Measurements from ENCODE around the gene GRIK2.
"Not testable (repeated sequence)": the region's sequence is repeated elsewhere in the genome, so short reads cannot be mapped to it uniquely, and the experiment has no call there.

The GRIK2 gene

GRCh38 chr6:101626269-101626668 is 232.8 kb downstream of the GRIK2 start:
- no peak overlapping the region for H3K4me3 ChIP-seq (ENCODE audit: low read depth, low read length)
- TF ChIP-seq, protein P1, sequence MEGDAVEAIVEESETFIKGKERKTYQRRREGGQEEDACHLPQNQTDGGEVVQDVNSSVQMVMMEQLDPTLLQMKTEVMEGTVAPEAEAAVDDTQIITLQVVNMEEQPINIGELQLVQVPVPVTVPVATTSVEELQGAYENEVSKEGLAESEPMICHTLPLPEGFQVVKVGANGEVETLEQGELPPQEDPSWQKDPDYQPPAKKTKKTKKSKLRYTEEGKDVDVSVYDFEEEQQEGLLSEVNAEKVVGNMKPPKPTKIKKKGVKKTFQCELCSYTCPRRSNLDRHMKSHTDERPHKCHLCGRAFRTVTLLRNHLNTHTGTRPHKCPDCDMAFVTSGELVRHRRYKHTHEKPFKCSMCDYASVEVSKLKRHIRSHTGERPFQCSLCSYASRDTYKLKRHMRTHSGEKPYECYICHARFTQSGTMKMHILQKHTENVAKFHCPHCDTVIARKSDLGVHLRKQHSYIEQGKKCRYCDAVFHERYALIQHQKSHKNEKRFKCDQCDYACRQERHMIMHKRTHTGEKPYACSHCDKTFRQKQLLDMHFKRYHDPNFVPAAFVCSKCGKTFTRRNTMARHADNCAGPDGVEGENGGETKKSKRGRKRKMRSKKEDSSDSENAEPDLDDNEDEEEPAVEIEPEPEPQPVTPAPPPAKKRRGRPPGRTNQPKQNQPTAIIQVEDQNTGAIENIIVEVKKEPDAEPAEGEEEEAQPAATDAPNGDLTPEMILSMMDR (IDR thresholded peaks at IDR 0.05; ENCODE audit: low read depth, low read length, missing control alignments), result no peak
- DNase-seq (ENCODE audit: low read depth), result no peak

GRCh38 chr6:101630941-101631340 is 237.4 kb downstream of the GRIK2 start:
- no peak overlapping the region for H3K4me3 ChIP-seq (ENCODE audit: low read depth, low read length)
- DNase-seq (ENCODE audit: low read depth), result no peak
- TF ChIP-seq, protein P1 (IDR thresholded peaks at IDR 0.05; ENCODE audit: low read depth, low read length, missing control alignments), result no peak

GRCh38 chr6:101633081-101633480 is 239.6 kb downstream of the GRIK2 start:
- TF ChIP-seq, protein P1 (IDR thresholded peaks at IDR 0.05; ENCODE audit: low read depth, low read length, missing control alignments), result no peak

DNA sequence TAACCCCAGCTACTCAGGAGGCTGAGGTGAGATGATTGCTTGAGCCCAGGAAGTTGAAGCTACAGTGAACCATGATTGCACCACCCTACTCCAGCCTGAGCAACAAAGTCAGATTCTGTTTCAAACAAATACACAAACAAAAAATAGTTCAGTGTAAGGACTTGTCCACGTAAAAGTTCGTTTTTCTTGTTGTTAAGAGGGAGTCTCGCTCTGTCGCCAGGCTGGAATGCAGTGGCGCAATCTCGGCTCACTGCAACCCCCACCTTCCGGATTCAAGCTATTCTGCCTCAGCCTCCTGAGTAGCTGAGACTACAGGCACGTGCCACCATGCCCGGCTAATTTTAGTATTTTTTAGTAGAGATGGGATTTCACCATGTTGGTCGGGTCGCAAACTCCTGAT is 245.4 kb downstream of the GRIK2 start:
- not testable (repeated sequence) for DNase-seq (ENCODE audit: low read depth); H3K4me3 ChIP-seq (ENCODE audit: low read depth, low read length)

More at GRCh38 chr6:101633081-101633480, 239.6 kb downstream of the GRIK2 start:
- DNase-seq (ENCODE audit: low read depth), result no peak
- no peak overlapping the region for H3K4me3 ChIP-seq (ENCODE audit: low read depth, low read length)

DNA sequence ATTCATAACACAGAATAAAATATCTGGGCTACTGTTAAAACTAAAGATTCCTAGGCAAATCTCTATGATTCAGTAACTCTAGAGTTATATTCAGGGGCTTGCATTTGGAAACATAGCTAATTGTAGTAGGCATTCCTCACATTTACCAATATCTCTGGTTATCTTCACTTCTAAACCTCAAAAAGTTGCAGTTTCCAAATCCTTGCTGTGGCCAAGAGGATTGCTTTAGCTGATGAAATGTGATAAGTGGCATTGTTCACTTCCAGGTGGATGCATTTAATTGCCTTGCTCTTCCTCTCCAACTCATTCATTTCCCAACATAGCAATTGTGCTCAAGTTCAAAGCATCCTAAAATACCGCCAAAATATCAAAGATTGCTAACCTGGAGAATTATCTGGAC is 246.6 kb downstream of the GRIK2 start:
- DNase-seq (ENCODE audit: low read depth), result no peak
- H3K4me3 ChIP-seq (ENCODE audit: low read depth, low read length), result no peak overlapping the region

DNA sequence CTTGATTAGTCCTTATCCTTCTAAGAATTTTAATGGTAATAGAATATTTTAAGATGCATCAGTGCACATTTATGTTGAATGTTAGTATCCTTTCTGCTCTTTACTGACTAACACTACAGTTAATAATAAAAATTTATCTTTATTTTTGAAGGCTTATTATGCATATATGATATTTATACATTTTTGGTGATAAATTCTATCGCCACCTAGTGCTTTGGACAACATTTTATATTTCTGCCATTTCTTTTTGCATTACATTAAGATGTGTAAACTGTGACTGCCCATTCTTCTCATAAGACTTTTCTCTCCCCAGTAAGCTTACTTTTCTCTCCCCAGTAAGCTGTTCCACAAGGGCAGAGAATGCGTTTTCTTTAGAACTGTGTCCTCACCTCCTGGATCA is 252.3 kb downstream of the GRIK2 start:
- no peak overlapping the region for H3K4me3 ChIP-seq (ENCODE audit: low read depth, low read length)
- TF ChIP-seq, protein P1 (IDR thresholded peaks at IDR 0.05; ENCODE audit: low read depth, low read length, missing control alignments), result no peak
- DNase-seq (ENCODE audit: low read depth), result no peak

More for the DNA sequence above, 246.6 kb downstream of the GRIK2 start:
- TF ChIP-seq, protein P1 (IDR thresholded peaks at IDR 0.05; ENCODE audit: low read depth, low read length, missing control alignments), result no peak

- H3K4me3 ChIP-seq (ENCODE audit: low read depth, low read length), result no peak overlapping the region
- TF ChIP-seq, protein P1 (IDR thresholded peaks at IDR 0.05; ENCODE audit: low read depth, low read length, missing control alignments), result no peak
- no peak for DNase-seq (ENCODE audit: low read depth)
Observed at GRCh38 chr6:101650402-101651100, 257.0 kb downstream of the GRIK2 start.

All from GM12864 (cell line).